NB4 (cell line): ENCODE measurements around the gene HIBADH.

ENCODE experiments used
- DNase-seq: peaks from one replicate; pipeline ENCODE4 v3.0.0; 2010; ENCODE audit warnings: low read depth
- H3K4me3 ChIP-seq: one replicate; pipeline ENCODE4 v1.5.1; 2011; ENCODE audit warnings: mild to moderate bottlenecking, low read depth, low read length, moderate library complexity
- MYC ChIP-seq: IDR thresholded peaks from 2 replicates; pipeline ENCODE4 v1.6.1; 2011; ENCODE audit warnings: low read depth, low read length
- POLR2A ChIP-seq: IDR thresholded peaks from 2 replicates; pipeline ENCODE4 v1.6.1; 2011; ENCODE audit warnings: mild to moderate bottlenecking; ENCODE audit not compliant: insufficient read length; ENCODE audit errors: extremely low read depth
- TF ChIP-seq, protein P1 (sequence below): IDR thresholded peaks from 2 replicates; pipeline ENCODE4 v1.6.1; 2011; ENCODE audit warnings: low read depth, low read length
- TF ChIP-seq, protein P2 (sequence below): IDR thresholded peaks from one replicate; pipeline ENCODE4 v1.5.1; 2012; ENCODE audit warnings: low read depth, low read length

HIBADH gene

DNA sequence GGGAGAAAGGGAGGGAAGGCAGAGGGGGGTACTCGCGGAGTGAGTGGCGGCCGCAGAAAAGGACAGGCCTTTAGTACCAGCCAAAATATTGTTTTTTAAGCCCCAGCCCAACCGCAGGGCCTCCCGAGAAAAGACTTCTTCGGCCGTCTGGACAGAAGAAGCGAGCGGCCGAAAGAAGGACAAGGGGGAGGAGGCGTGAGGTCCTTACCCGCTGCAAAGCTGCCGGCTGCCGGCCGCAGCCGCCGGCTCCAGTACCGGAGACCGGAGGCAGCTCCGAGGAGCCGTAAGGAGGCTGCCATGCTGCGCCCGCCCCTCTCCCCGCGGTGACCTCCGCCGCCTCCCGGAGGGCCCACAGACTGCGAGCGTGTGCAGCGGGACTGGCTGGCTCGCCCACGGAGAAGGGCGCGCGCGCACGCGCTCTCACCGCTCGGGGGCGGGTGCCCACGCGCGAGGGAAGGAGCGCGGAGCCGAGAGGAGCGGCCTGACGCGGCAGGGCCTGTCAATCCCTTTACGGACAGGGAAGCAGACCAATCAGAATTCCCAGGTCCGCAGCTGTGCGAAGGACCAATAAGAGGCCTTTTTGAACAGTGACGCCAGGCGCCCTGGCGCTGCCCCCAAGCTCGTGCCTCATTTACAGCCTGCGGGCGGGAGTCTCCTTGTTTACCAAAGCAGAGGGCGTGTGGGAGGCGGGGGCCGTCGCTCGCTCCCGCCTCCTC is at the start of gene HIBADH:
Gene HIBADH (minus strand): TSS at position 394 of the 716 bp plus-strand sequence. CDS start 95 bp downstream, at position 299.
- H3K4me3 ChIP-seq, result peak within 1 kb of the TSS; percentile 75
- peak; percentile 90 for TF ChIP-seq POLR2A
- TF ChIP-seq, protein P1, sequence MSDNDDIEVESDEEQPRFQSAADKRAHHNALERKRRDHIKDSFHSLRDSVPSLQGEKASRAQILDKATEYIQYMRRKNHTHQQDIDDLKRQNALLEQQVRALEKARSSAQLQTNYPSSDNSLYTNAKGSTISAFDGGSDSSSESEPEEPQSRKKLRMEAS, result peak; percentile 85
- TF ChIP-seq, protein P2, sequence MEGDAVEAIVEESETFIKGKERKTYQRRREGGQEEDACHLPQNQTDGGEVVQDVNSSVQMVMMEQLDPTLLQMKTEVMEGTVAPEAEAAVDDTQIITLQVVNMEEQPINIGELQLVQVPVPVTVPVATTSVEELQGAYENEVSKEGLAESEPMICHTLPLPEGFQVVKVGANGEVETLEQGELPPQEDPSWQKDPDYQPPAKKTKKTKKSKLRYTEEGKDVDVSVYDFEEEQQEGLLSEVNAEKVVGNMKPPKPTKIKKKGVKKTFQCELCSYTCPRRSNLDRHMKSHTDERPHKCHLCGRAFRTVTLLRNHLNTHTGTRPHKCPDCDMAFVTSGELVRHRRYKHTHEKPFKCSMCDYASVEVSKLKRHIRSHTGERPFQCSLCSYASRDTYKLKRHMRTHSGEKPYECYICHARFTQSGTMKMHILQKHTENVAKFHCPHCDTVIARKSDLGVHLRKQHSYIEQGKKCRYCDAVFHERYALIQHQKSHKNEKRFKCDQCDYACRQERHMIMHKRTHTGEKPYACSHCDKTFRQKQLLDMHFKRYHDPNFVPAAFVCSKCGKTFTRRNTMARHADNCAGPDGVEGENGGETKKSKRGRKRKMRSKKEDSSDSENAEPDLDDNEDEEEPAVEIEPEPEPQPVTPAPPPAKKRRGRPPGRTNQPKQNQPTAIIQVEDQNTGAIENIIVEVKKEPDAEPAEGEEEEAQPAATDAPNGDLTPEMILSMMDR, result peak; percentile 1
- TF ChIP-seq MYC, result peak; percentile 80
- peak; percentile 100 for DNase-seq

DNA sequence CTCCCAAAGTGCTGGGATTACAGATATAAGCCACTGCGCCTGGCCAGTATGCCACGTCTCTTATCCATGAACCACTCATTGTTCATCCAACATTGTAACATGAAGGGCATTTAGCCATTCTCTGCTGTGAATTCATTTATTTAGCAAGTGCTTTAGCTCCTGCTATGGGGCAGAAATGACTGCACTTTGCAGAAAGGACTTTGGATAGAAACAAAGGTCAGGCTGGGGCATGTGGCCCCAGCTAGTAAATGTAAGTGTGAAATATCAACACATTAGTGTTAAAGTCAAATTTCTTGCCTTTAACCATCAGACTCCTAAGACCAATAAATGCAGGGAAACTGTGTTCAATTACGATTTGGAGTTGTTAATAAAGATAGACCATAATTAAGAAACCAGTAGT is 49.5 kb upstream of the HIBADH start:
- no peak for DNase-seq
- TF ChIP-seq MYC, result no peak
- TF ChIP-seq, protein P2, result no peak
- no peak for TF ChIP-seq POLR2A
- TF ChIP-seq, protein P1, result no peak
- no peak overlapping the region for H3K4me3 ChIP-seq

DNA sequence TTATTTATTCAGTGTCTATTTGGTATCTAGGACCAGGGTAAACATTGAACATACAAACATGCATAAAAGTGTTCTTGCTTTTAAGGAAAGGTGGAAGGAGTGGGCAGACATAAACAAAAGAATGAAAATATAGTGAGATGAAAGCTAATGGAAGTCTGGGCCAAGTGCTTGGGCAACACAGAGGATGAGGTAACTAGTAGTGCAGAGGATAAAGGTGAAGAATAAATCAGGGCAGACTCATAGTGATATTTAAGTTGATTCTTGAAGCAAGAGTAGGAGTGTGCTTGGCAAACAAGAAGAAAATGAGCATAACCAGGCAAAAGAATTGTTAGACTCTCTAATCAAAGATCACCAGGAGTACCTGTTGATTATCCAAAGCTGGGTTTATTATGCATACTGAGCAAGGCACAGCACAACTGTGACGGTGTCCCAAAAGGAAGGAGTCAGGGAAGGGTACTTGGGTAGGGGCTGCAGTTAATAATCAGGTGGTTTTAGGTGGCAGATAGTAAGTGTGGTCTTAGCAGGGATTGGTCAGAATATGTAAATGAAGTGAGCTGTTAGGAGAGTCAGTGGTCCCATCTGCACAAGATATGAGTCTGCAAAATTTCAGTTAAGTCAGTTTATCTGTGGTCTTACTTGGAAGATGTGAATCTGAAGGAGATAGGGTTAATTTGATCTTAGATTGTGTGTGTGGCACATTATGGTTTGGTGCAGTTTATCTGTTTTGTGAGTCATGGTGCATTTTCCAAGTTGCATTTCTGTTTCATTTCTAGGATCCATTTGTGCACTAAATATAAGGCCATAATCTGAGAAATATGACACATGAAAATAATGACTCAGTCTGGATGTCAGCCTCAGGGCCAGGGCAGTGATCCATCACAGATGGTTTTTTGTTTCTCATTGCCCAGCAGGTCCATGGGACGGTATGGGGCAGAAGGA is 46.7 kb upstream of the HIBADH start:
- no peak for DNase-seq
- no peak for TF ChIP-seq MYC
- no peak for TF ChIP-seq POLR2A
- TF ChIP-seq, protein P2, result no peak
- no peak overlapping the region for H3K4me3 ChIP-seq

DNA sequence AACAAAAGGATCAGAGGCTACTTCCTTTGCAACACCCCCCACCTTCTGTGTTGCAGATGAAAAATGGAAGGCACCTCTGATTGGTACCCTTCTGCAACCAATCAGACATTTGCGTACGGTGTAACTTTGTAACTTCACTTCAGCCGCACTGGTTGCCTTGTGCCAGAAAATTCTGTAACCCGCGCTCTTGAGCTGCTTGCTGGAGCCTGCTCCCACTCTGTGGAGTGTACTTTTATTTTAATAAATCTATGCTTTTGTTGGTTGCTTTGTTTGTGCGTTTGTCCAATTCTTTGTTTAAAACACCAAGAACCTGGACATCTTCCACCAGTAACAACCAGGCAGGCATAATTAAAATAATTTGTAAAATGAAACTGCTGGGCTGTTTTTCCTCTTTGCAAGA is 45.8 kb upstream of the HIBADH start:
- H3K4me3 ChIP-seq, result no peak overlapping the region
- TF ChIP-seq, protein P1, result no peak
- TF ChIP-seq MYC (no peak), POLR2A (no peak)
- TF ChIP-seq, protein P2, result no peak
- DNase-seq, result no peak

DNA sequence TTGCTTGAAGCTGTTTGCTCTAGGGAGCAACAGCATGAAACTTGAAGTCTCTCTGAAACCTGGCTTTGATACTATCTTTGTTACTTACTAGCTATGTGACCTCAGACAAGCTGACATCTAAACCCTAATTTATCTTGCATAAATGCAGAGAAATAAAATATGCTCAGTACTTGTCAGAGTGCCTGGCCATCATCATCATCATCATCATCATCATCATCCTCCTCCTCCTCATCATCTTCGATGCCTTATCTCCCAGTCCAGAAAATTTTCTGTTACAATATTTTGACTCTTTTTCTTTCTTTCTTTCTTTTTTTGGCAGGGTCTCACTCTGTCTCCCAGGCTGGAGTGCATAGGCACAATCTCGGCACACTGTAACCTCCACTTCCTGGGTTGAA is 42.5 kb upstream of the HIBADH start:
- no peak overlapping the region for H3K4me3 ChIP-seq
- no peak for DNase-seq
- no peak for TF ChIP-seq MYC
- no peak for TF ChIP-seq POLR2A
- TF ChIP-seq, protein P1, result no peak
- TF ChIP-seq, protein P2, result no peak
